HepG2 (cell line): ENCODE results near the gene LDAH. TPM values are rescaled to one million over a fixed set of nuclear protein-coding genes. Genes with fewer than 3 reads are reported as not detected.

Experiments
- ATAC-seq: fragments of 200-7000 bp; cut with Tn5 transposase; 3 replicates; pipeline ENCODE4 v1.9.1; 2020; ENCODE audit warnings: mild to moderate bottlenecking, moderate library complexity
- BruUV-seq: library from RNA; stranded (reverse); fragments of 400-500 nt; replicated peaks from 2 replicates; lab custom pipeline; 2021; lab: Mats Ljungman, UMichigan
- CTCF ChIA-PET: fragments of 300-600 bp; formaldehyde crosslinking; extraction: SDS; loops from one replicate; lab custom pipeline; 2021; ENCODE audit warnings: low total read pairs, inconsistent platforms, low intra/inter-chr PET ratio; lab: Yijun Ruan, JAX
- POLR2A ChIA-PET: fragments of 350-600 bp; sonication (Branson Sonifier 250); formaldehyde crosslinking; loops from one replicate; lab custom pipeline; 2020; ENCODE audit warnings: antibody characterized with exemption, inconsistent platforms; lab: Yijun Ruan, JAX
- DNase-seq: peaks from one replicate; pipeline ENCODE4 v3.0.0-alpha.2; 2015; ENCODE audit warnings: low spot score
- FAIRE-seq: peaks from 3 replicates; lab custom pipeline; 2011; peaks lifted over from hg19 to GRCh38; lab: Jason Lieb, UNC
- H2AFZ ChIP-seq: one replicate; pipeline ENCODE4 v1.6.1; 2011; ENCODE audit warnings: low read length, inconsistent platforms
- H3K27ac ChIP-seq: fragments of 300-600 bp; 3 replicates; pipeline ENCODE4 v1.8.0; 2011; ENCODE audit warnings: mixed run types, mild to moderate bottlenecking, mixed read lengths, low read length, inconsistent platforms; ENCODE audit not compliant: insufficient read depth; ENCODE audit errors: extremely low read length
- H3K27me3 ChIP-seq, 2 experiments: fragments of 200-600 bp in 1 of 2; 2 replicates in 1 of 2; 3 replicates in 1 of 2; pipeline versions ENCODE4 v1.6.0 to v1.8.0; 2011; ENCODE audit warnings: low read length in 2 of 2, mild to moderate bottlenecking in 2 of 2, moderate library complexity in 2 of 2, inconsistent platforms in 1 of 2; ENCODE audit not compliant: insufficient read depth in 2 of 2, control insufficient read depth in 1 of 2
- H3K36me3 ChIP-seq, 2 experiments: fragments of 200-600 bp in 1 of 2; replicated peaks in 1 of 2; 2 replicates in 1 of 2; 3 replicates in 1 of 2; pipeline versions ENCODE4 v1.5.1 to v1.8.0; 2011; ENCODE audit warnings: low read length in 2 of 2, inconsistent platforms in 1 of 2; ENCODE audit not compliant: insufficient read depth in 2 of 2, control insufficient read depth in 1 of 2
- H3K4me1 ChIP-seq: 2 replicates; pipeline ENCODE4 v1.5.1; 2012; ENCODE audit warnings: low read length, inconsistent platforms; ENCODE audit not compliant: insufficient read depth
- H3K4me2 ChIP-seq: 2 replicates; pipeline ENCODE4 v1.6.0; 2011; ENCODE audit warnings: low read depth, low read length, inconsistent platforms
- H3K4me3 ChIP-seq, 3 experiments: fragments of 200-600 bp in 1 of 3; sonication (generic), shearing (Covaris generic) in 1 of 3; replicated peaks in 1 of 3; 2 replicates each; pipeline ENCODE4 v1.5.1; 2011 to 2016; ENCODE audit warnings: low read length in 3 of 3, inconsistent platforms in 2 of 3, low read depth in 2 of 3, mild to moderate bottlenecking in 2 of 3, control low read depth in 1 of 3, mixed read lengths in 1 of 3; ENCODE audit not compliant: insufficient read depth in 1 of 3
- H3K79me2 ChIP-seq: one replicate; pipeline ENCODE4 v1.6.1; 2011; ENCODE audit warnings: low read length, inconsistent platforms; ENCODE audit not compliant: insufficient read depth
- H3K9ac ChIP-seq: 2 replicates; pipeline ENCODE4 v1.6.0; 2011; ENCODE audit warnings: mild to moderate bottlenecking, low read depth, low read length, inconsistent platforms; ENCODE audit not compliant: insufficient read depth
- H3K9me3 ChIP-seq: 2 replicates; pipeline ENCODE4 v1.5.1; 2012; ENCODE audit warnings: mild to moderate bottlenecking, low read length
- H4K20me1 ChIP-seq: 2 replicates; pipeline ENCODE4 v1.6.0; 2011; ENCODE audit warnings: inconsistent platforms, mild to moderate bottlenecking, low read length, moderate library complexity; ENCODE audit not compliant: insufficient read depth
- CBFB ChIP-seq: sonication (generic); formaldehyde crosslinking; IDR thresholded peaks from 2 replicates; pipeline ENCODE4 v1.4.0; 2020; ENCODE audit warnings: missing genetic modification reagents
- DNMT1 ChIP-seq: sonication (generic); formaldehyde crosslinking; IDR thresholded peaks from 2 replicates; pipeline ENCODE4 v1.5.1; 2020; ENCODE audit warnings: mild to moderate bottlenecking, missing genetic modification reagents
- EED ChIP-seq: sonication (generic); formaldehyde crosslinking; IDR thresholded peaks from 2 replicates; pipeline ENCODE4 v1.5.0; 2020; ENCODE audit warnings: mild to moderate bottlenecking, missing genetic modification reagents
- FOXC1 ChIP-seq: sonication (generic); formaldehyde crosslinking; IDR thresholded peaks from 2 replicates; pipeline ENCODE4 v1.8.0; 2022; ENCODE audit warnings: mild to moderate bottlenecking, missing genetic modification reagents, borderline replicate concordance
- MYC ChIP-seq: sonication (generic); formaldehyde crosslinking; IDR thresholded peaks from 2 replicates; pipeline ENCODE4 v1.9.0; 2021; ENCODE audit warnings: missing genetic modification reagents, borderline replicate concordance
- PHF8 ChIP-seq: sonication (generic); formaldehyde crosslinking; IDR thresholded peaks from 2 replicates; pipeline ENCODE4 v1.5.0; 2020; ENCODE audit warnings: missing genetic modification reagents
- RFX3 ChIP-seq: IDR thresholded peaks from 2 replicates; pipeline ENCODE4 v1.6.1; 2016; ENCODE audit warnings: missing biosample characterization, missing genetic modification reagents
- SOX6 ChIP-seq, 2 experiments: fragments of 450-650 bp in 1 of 2; sonication (generic) in 1 of 2; formaldehyde crosslinking in 1 of 2; IDR thresholded peaks; 2 replicates each; pipeline versions ENCODE4 v1.4.0 to v1.6.1; 2017 to 2020; ENCODE audit warnings: antibody characterized with exemption in 1 of 2, mild to moderate bottlenecking in 1 of 2, missing genetic modification reagents in 1 of 2
- SP2 ChIP-seq: sonication (generic); formaldehyde crosslinking; IDR thresholded peaks from 2 replicates; pipeline ENCODE4 v1.5.1; 2020; ENCODE audit warnings: mild to moderate bottlenecking, missing genetic modification reagents
- TFAP4 ChIP-seq: sonication (generic); IDR thresholded peaks from 2 replicates; pipeline ENCODE4 v1.6.1; 2016; ENCODE audit warnings: low read depth, borderline replicate concordance
- ZBTB20 ChIP-seq: sonication (generic); formaldehyde crosslinking; IDR thresholded peaks from 2 replicates; pipeline ENCODE4 v1.8.1; 2023; ENCODE audit warnings: missing genetic modification reagents, low read depth, mild to moderate bottlenecking, borderline replicate concordance
- ZNF296 ChIP-seq: sonication (generic); formaldehyde crosslinking; conservative IDR thresholded peaks from 2 replicates; pipeline ENCODE4 v1.5.0; 2020; ENCODE audit warnings: mild to moderate bottlenecking, missing genetic modification reagents
- ZNF337 ChIP-seq: sonication (generic); formaldehyde crosslinking; IDR thresholded peaks from 2 replicates; pipeline ENCODE4 v1.5.1; 2020; ENCODE audit warnings: missing genetic modification reagents, low read depth, mild to moderate bottlenecking, borderline replicate concordance
- ZNF350 ChIP-seq: sonication (generic); formaldehyde crosslinking; IDR thresholded peaks from 2 replicates; pipeline ENCODE4 v1.4.0; 2020; ENCODE audit warnings: mild to moderate bottlenecking, low read depth, missing genetic modification reagents, borderline replicate concordance
- ZNF775 ChIP-seq: sonication (generic); formaldehyde crosslinking; IDR thresholded peaks from 2 replicates; pipeline ENCODE4 v1.4.0; 2020; ENCODE audit warnings: missing genetic modification reagents, mild to moderate bottlenecking, moderate library complexity, borderline replicate concordance
- ZNF883 ChIP-seq: sonication (generic); formaldehyde crosslinking; IDR thresholded peaks from 2 replicates; pipeline ENCODE4 v1.5.1; 2020; ENCODE audit warnings: mild to moderate bottlenecking, missing genetic modification reagents; ENCODE audit errors: not compliant biosample characterization
- WGBS: methylation state at CpG from one replicate; pipeline ENCODE4 v1.1.6; 2017; ENCODE audit warnings: low lambda C conversion rate; 5-methylcytosine and 5-hydroxymethylcytosine counted together
- in situ Hi-C: cut with HindIII; loops from 2 replicates; pipeline ENCODE4 v1.10.0; 2017; ENCODE audit warnings: low pct_unique_long_range_greater_than_20kb; ENCODE audit not compliant: extremely low pct_ligation_motif_present
- intact Hi-C: fragments of 100-400 bp; cut with micrococcal nuclease; formaldehyde crosslinking; loops from one replicate; pipeline ENCODE4 v1.10.0; 2022; ENCODE audit not compliant: unreplicated experiment
- polyA plus RNA-seq, 8 experiments: library from polyadenylated mRNA; depleted of rRNA in 3 of 8; stranded (reverse) in 7 of 8; unstranded in 1 of 8; fragments of >200 nt; fragmentation: Illumina TruSeq in 4 of 8; extraction: Trizol in 4 of 8; gene quantifications; 2 replicates each; pipeline versions ENCODE4 v1.2.1 to v1.2.3, GENCODE V29; 2011 to 2016; ENCODE audit warnings: low read depth in 4 of 8, missing spikeins in 1 of 8, mixed read lengths in 1 of 8; ENCODE audit not compliant: insufficient read depth in 1 of 8
- total RNA-seq, 5 experiments: library from RNA; depleted of rRNA; stranded (reverse); fragments of >200 nt; fragmentation: Illumina TruSeq; extraction: Trizol; gene quantifications; 2 replicates each; pipeline ENCODE4 v1.2.3, GENCODE V29; 2016; ENCODE audit warnings: low read depth in 1 of 5
- TF ChIP-seq, protein P1 (sequence below): sonication (generic); formaldehyde crosslinking; IDR thresholded peaks from 2 replicates; pipeline ENCODE4 v1.4.0; 2020; ENCODE audit warnings: missing genetic modification reagents

Gene LDAH
- total and polyA plus RNA-seq, 2 of the 13 experiments (the other 11 are each of a cell fraction or from before 2014, with no cell fraction given): 28.8 to 46.2 TPM

- TF ChIP-seq ZNF337 (CRISPR knock-in tag) (no peak), ZBTB20 (CRISPR knock-in tag) (0 out of 2 replicates have a peak, but pooled peaks have one; percentile 2), FOXC1 (CRISPR knock-in tag) (peak; percentile 10; the same call in 1 of the 2 replicates), RFX3 (CRISPR knock-in tag) (no peak), EED (CRISPR knock-in tag) (no peak)
These were observed 154.4 kb downstream of the LDAH start (continued) for GRCh38 chr2:20668451-20668850.

DNA sequence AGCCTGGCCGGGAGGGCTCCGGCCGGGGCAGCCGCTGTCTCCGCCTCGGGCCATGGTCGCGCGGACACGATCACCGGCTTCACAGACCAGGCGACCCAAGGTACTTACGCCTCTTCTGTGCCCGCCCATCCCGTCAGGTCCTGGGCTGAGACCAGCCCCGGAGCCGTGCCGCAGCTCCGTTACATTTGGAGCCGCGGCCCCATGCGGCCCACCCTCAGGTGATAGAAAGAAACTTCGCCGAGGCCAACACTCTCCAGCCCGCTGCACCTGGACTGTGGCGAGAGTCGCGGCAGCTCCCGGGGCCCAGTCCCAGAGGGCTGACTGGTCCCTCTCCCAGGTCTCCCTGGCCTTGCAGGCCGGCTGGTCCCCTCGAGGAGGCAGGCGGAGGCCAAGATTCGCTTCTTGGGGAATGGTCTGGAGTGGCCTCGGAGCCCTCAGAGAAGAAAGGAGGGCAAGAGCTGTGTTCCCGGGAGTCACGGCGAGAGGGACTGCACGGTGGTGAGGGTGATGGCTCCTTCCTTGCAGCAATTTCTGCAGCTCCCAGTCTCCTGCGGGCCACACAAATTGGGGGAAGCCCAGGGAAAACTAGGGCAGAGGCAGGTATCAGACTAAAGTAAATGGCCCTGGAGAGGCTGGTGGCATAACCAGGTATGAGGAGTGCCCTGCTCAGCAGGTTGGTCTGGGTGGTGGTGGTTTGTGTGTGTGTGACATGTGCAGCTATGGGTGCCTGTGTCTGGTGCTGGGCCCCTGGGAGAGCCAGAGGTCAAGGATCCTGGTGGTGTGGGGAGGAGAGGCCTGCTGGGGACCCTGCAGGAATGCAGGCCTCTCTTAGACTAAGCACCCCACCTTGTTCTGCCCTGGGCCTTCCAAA lies 155.1 kb downstream of the LDAH start:
- H3K36me3 ChIP-seq: peaks cover 0 to 7% of the 10 kb centered on the region in 2 experiments; a peak in 2 of 5 replicates
- peak overlapping the region; percentile 65 for H3K27ac ChIP-seq
- peak overlapping the region; percentile 95 for H3K4me2 ChIP-seq
- peak; percentile 31 for ATAC-seq
- no peak for DNase-seq
- H3K9me3 ChIP-seq: no peaks in the 10 kb centered on the region
- in situ Hi-C loops (loop anchor here (10.0 to 25.0 kb wide), 2 partner anchors 295 to 497 kb away; no protein-coding TSS in a partner anchor), intact Hi-C loops (loop anchor here (2.0 to 10.0 kb wide), 2 partner anchors 155 to 647 kb away; partner anchors contain the start of gene LDAH)
- ChIA-PET POLR2A (interaction anchor here (1.2 to 8.5 kb wide), 9 partner anchors 8 to 615 kb away, joined by 3 to 216 read pairs (median 4); partner anchors contain the start of genes HS1BP3 and RHOB), CTCF (interaction anchor here (2.0 kb wide), 1 partner anchor 9 kb away, joined by 12 read pairs; no protein-coding TSS in a partner anchor)
- BruUV-seq: TSS peak; percentile 43
- peaks cover 42% of the 10 kb centered on the region for H3K4me1 ChIP-seq
- H4K20me1 ChIP-seq: no peaks in the 10 kb centered on the region
- peak overlapping the region; percentile 81 to 87 (median 87) for H3K4me3 ChIP-seq
- peak overlapping the region; percentile 80 for H3K9ac ChIP-seq
- 0% methylated on average over 18 of the region's 39 CpGs for WGBS
- peaks cover 16 to 31% of the 10 kb centered on the region in 2 experiments; a peak in 4 of 5 replicates for H3K27me3 ChIP-seq
- peak; percentile 51 for FAIRE-seq
- peaks cover 17% of the 10 kb centered on the region for H3K79me2 ChIP-seq
- peak overlapping the region; percentile 33 for H2AFZ ChIP-seq
- TF ChIP-seq SP2: no peak
- TF ChIP-seq MYC: no peak
- TF ChIP-seq, protein P1, sequence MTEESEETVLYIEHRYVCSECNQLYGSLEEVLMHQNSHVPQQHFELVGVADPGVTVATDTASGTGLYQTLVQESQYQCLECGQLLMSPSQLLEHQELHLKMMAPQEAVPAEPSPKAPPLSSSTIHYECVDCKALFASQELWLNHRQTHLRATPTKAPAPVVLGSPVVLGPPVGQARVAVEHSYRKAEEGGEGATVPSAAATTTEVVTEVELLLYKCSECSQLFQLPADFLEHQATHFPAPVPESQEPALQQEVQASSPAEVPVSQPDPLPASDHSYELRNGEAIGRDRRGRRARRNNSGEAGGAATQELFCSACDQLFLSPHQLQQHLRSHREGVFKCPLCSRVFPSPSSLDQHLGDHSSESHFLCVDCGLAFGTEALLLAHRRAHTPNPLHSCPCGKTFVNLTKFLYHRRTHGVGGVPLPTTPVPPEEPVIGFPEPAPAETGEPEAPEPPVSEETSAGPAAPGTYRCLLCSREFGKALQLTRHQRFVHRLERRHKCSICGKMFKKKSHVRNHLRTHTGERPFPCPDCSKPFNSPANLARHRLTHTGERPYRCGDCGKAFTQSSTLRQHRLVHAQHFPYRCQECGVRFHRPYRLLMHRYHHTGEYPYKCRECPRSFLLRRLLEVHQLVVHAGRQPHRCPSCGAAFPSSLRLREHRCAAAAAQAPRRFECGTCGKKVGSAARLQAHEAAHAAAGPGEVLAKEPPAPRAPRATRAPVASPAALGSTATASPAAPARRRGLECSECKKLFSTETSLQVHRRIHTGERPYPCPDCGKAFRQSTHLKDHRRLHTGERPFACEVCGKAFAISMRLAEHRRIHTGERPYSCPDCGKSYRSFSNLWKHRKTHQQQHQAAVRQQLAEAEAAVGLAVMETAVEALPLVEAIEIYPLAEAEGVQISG (CRISPR knock-in tag): peak; percentile 6; the same call in 1 of the 2 replicates
- TF ChIP-seq SOX6 (IDR thresholded peaks at IDR 0.05): no peak
- peak; percentile 52; the same call in 1 of the 2 replicates for TF ChIP-seq SOX6 (CRISPR knock-in tag; IDR thresholded peaks at IDR 0.05)
- peak; percentile 73; the same call in 1 of the 2 replicates for TF ChIP-seq ZNF296 (CRISPR knock-in tag)
- no peak for TF ChIP-seq ZNF775 (CRISPR knock-in tag)
- peak; percentile 44 for TF ChIP-seq ZNF883 (CRISPR knock-in tag)
- no peak; the same call in 1 of the 2 replicates for TF ChIP-seq CBFB (CRISPR knock-in tag)
- TF ChIP-seq DNMT1 (CRISPR knock-in tag): no peak
- TF ChIP-seq PHF8 (CRISPR knock-in tag): peak; percentile 75
- no peak for TF ChIP-seq TFAP4
- TF ChIP-seq ZNF350 (CRISPR knock-in tag): peak; percentile 10; the same call in 1 of the 2 replicates
